ENCODE measurements around the gene ASCC1.

Gene ASCC1

GRCh38 chr10:72194949-72195348 lies 21.1 kb downstream of the ASCC1 start:
- Histone ChIP-seq H3K4me1 (no peaks in the 10 kb centered on the region), H3K4me3 (no peak overlapping the region), H3K4me2 (no peak overlapping the region), H3K36me3 (peaks cover 47 to 85% (median 72%) of the 10 kb centered on the region in 11 experiments), H3K9ac (no peak overlapping the region), H3K9me3 (replicated peaks in 1 of 11) (0 out of 22 replicates have a peak, but pooled peaks cover 0 to 4% (median 0%) of the 10 kb centered on the region in 11 experiments), H4K20me1 (no peaks in the 10 kb centered on the region), H3K27me3 (no peaks in the 10 kb centered on the region), H3K27ac (no peak overlapping the region)
- TF ChIP-seq Cebpa-rat (IDR thresholded peaks at IDR 0.05), result no peak

DNA sequence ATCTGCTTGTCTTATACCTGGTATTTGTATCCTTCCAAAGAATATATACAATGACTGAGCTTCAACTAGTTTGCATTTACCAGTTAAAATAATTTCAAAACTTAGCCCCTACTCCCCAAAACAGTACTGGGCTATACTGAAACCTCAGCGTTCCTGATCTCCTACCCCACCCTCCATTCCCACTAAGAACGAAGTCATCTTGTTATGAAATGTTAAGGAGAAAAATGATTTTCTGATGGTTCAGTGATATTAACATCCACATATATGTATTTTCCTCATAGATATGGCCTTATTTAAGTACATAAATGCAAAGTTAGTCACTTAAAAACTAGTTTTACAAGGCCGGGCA lies 29.1 kb downstream of the ASCC1 start:
- Histone ChIP-seq H3K36me3 (peaks cover 42 to 68% (median 56%) of the 10 kb centered on the region in 11 experiments), H4K20me1 (no peaks in the 10 kb centered on the region), H3K27me3 (no peaks in the 10 kb centered on the region), H3K4me3 (peak overlapping the region in 1 of 10 experiments; percentile 4; a peak in 1 of 20 replicates), H3K27ac (peak overlapping the region in 3 of 11 experiments; percentile 13 to 67 (median 46); a peak in 5 of 22 replicates), H3K9me3 (replicated peaks in 1 of 11) (peaks cover 21 to 27% (median 23%) of the 10 kb centered on the region in 11 experiments), H3K4me2 (peak overlapping the region in 8 of 11 experiments; percentile 14 to 78 (median 41); a peak in 12 of 22 replicates), H3K4me1 (peaks cover 0 to 20% (median 9%) of the 10 kb centered on the region in 10 experiments; a peak in 14 of 20 replicates), H3K9ac (peak overlapping the region in 3 of 11 experiments; percentile 28 to 53 (median 44); a peak in 3 of 22 replicates)
- TF ChIP-seq Cebpa-rat (IDR thresholded peaks at IDR 0.05), result no peak

- H3K27me3 ChIP-seq, result no peaks in the 10 kb centered on the region
- peaks cover 39 to 70% (median 56%) of the 10 kb centered on the region in 11 experiments for H3K36me3 ChIP-seq
- H3K4me3 ChIP-seq, result peak overlapping the region in 1 of 10 experiments; percentile 4; a peak in 1 of 20 replicates
- H3K9ac ChIP-seq, result peak overlapping the region in 3 of 11 experiments; percentile 28 to 56 (median 53); a peak in 5 of 22 replicates
- H3K4me1 ChIP-seq, result peaks cover 0 to 20% (median 9%) of the 10 kb centered on the region in 10 experiments; a peak in 14 of 20 replicates
- TF ChIP-seq Cebpa-rat (IDR thresholded peaks at IDR 0.05), result no peak
- H3K4me2 ChIP-seq, result peak overlapping the region in 8 of 11 experiments; percentile 14 to 78 (median 41); a peak in 12 of 22 replicates
- no peaks in the 10 kb centered on the region for H4K20me1 ChIP-seq
- peaks cover 21 to 27% (median 23%) of the 10 kb centered on the region in 11 experiments for H3K9me3 ChIP-seq (replicated peaks in 1 of 11)
- peak overlapping the region in 4 of 11 experiments; percentile 12 to 67 (median 30); a peak in 6 of 22 replicates for H3K27ac ChIP-seq
These were observed 29.7 kb downstream of the ASCC1 start for GRCh38 chr10:72186258-72186981.

DNA sequence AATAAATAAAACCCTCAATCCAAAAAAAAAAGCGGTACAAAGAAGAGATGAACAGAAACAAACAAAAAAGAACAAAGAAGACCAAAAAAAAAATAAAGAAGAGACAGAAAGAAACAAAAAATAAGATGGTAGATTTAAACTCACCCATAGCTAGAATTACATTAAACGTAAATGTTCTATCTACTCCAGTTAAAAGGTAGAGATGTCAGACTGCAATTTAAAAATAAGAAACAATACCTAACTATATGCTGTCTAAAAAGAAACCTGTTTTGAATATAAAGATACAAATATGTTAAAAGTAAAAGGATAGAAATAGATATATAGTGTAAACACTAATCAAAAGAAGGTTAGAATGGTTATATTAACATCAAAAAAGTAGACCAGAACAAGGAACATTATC lies 31.9 kb downstream of the ASCC1 start:
- TF ChIP-seq Cebpa-rat (IDR thresholded peaks at IDR 0.05), result no peak
- H3K4me1 ChIP-seq, result peaks cover 0 to 20% (median 9%) of the 10 kb centered on the region in 10 experiments; a peak in 14 of 20 replicates

DNA sequence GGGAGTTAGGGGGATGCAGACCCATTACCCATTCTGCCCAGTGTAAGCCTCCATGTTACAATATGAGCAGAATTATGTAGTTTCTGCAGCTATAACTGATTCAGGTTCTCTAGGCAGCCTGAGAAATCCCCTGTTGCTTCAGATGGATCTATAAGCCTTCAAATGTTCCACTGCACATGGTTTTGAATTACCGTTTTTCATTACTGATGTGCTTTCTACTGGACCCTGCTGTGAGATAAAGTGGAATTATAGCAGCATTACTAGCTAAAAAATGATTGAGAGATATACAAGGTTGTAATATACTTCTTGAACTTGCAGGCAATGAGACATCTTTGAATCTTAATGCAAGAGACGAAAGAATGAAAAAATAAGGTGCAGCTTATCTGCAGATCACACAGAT lies 38.6 kb downstream of the ASCC1 start:
- Histone ChIP-seq H4K20me1 (no peaks in the 10 kb centered on the region), H3K9me3 (replicated peaks in 1 of 11) (no peaks in the 10 kb centered on the region), H3K36me3 (peaks cover 25 to 59% (median 41%) of the 10 kb centered on the region in 11 experiments; a peak in 21 of 22 replicates), H3K9ac (no peak overlapping the region), H3K4me2 (no peak overlapping the region), H3K4me3 (no peak overlapping the region), H3K27me3 (no peaks in the 10 kb centered on the region), H3K4me1 (peaks cover 6 to 39% (median 32%) of the 10 kb centered on the region in 10 experiments; a peak in 17 of 20 replicates), H3K27ac (no peak overlapping the region)
- no peak for TF ChIP-seq Cebpa-rat (IDR thresholded peaks at IDR 0.05)

More for the DNA sequence above, 31.9 kb downstream of the ASCC1 start:
- Histone ChIP-seq H3K4me2 (no peak overlapping the region), H3K9me3 (replicated peaks in 1 of 11) (peaks cover 21 to 27% (median 23%) of the 10 kb centered on the region in 11 experiments), H3K4me3 (no peak overlapping the region), H3K36me3 (peaks cover 41 to 74% (median 56%) of the 10 kb centered on the region in 11 experiments), H3K27me3 (no peaks in the 10 kb centered on the region), H3K27ac (no peak overlapping the region), H3K9ac (no peak overlapping the region), H4K20me1 (no peaks in the 10 kb centered on the region)

- Histone ChIP-seq H3K4me1 (peaks cover 6 to 44% (median 32%) of the 10 kb centered on the region in 10 experiments; a peak in 17 of 20 replicates), H3K27ac (no peak overlapping the region), H3K4me3 (no peak overlapping the region), H4K20me1 (no peaks in the 10 kb centered on the region), H3K27me3 (no peaks in the 10 kb centered on the region), H3K9ac (no peak overlapping the region), H3K4me2 (peak overlapping the region in 2 of 11 experiments; percentile 58 to 83; a peak in 4 of 22 replicates), H3K9me3 (replicated peaks in 1 of 11) (no peaks in the 10 kb centered on the region), H3K36me3 (peaks cover 17 to 57% (median 35%) of the 10 kb centered on the region in 11 experiments; a peak in 21 of 22 replicates)
- no peak for TF ChIP-seq Cebpa-rat (IDR thresholded peaks at IDR 0.05)
These were observed 39.4 kb downstream of the ASCC1 start for GRCh38 chr10:72176701-72177100.

DNA sequence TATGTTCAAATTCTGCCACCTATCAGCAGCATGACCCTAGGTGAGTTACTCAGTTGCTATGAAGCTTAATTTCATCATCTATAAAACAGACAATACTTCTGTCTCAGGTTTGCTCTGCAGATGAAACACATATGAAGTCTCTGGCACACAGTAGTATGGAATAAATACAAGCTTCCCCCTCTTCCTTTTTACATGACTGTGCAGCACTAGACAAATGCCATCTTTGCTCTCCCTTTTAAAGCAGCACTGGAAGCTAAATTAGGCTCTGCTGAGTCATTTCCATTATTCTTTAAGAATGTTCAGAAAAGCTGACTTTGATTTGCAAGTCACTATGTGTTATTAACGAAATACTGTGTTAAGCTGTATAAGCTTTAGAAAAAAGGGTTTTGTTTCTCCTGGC lies 40.9 kb downstream of the ASCC1 start:
- H3K4me1 ChIP-seq, result peaks cover 6 to 50% (median 32%) of the 10 kb centered on the region in 10 experiments; a peak in 17 of 20 replicates
- H3K9me3 ChIP-seq (replicated peaks in 1 of 11), result no peaks in the 10 kb centered on the region
- H4K20me1 ChIP-seq, result no peaks in the 10 kb centered on the region
- H3K4me2 ChIP-seq, result peak overlapping the region in 7 of 11 experiments; percentile 17 to 83 (median 59); a peak in 13 of 22 replicates
- peak overlapping the region in 1 of 11 experiments; percentile 12; a peak in 1 of 22 replicates for H3K9ac ChIP-seq
- TF ChIP-seq Cebpa-rat (IDR thresholded peaks at IDR 0.05), result no peak
- H3K4me3 ChIP-seq, result no peak overlapping the region
- H3K27ac ChIP-seq, result peak overlapping the region in 6 of 11 experiments; percentile 15 to 61 (median 34); a peak in 10 of 22 replicates
- H3K27me3 ChIP-seq, result no peaks in the 10 kb centered on the region
- peaks cover 15 to 54% (median 28%) of the 10 kb centered on the region in 11 experiments; a peak in 21 of 22 replicates for H3K36me3 ChIP-seq

DNA sequence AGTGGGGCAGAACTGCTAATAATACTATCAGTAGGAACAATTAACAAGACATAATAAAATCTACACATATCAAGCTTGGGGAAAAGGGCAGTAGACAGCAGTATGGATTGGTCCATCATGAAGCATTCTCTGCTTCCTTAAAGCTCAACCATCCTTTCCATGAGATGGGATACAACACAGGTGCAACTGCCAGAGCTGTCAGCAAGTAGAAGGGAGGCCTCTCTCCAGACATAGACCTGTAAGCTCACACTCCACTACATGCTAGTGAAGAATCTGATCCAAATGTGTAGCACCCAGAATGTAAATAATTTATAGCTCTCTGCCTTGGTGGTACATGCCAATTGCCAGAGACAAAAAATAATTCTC lies 41.8 kb downstream of the ASCC1 start:
- Histone ChIP-seq H3K4me1 (peaks cover 6 to 50% (median 32%) of the 10 kb centered on the region in 10 experiments; a peak in 17 of 20 replicates), H3K27me3 (no peaks in the 10 kb centered on the region), H4K20me1 (no peaks in the 10 kb centered on the region), H3K9ac (no peak overlapping the region), H3K4me2 (peak overlapping the region in 8 of 11 experiments; percentile 5 to 83 (median 58); a peak in 15 of 22 replicates), H3K36me3 (peaks cover 11 to 49% (median 26%) of the 10 kb centered on the region in 11 experiments; a peak in 21 of 22 replicates), H3K9me3 (replicated peaks in 1 of 11) (no peaks in the 10 kb centered on the region), H3K4me3 (no peak overlapping the region), H3K27ac (peak overlapping the region in 3 of 11 experiments; percentile 27 to 61 (median 54); a peak in 7 of 22 replicates)
- no peak for TF ChIP-seq Cebpa-rat (IDR thresholded peaks at IDR 0.05)

All from BLaER1 treated with 17β-estradiol and CSF1 and Interleukin-3, amounts not matched to agents 10 nM and 100 nM (cell line).